GM23338 (cell line): Measurements from ENCODE around the gene MTHFD1L. TPM values are rescaled to one million over a fixed set of nuclear protein-coding genes. Genes with fewer than 3 reads are reported as not detected.

Experiments
- ATAC-seq: fragments of 200-7000 bp; cut with Tn5 transposase; 3 replicates; pipeline ENCODE4 v1.9.1; 2020
- DNase-seq: peaks from one replicate; pipeline ENCODE4 v3.0.0-alpha.2; 2015; ENCODE audit warnings: low spot score
- H2AFZ ChIP-seq: fragments of 200-600 bp; sonication (generic); 2 replicates; pipeline ENCODE4 v1.8.0; 2016; ENCODE audit warnings: antibody characterized with exemption, mild to moderate bottlenecking, moderate library complexity
- H3F3A ChIP-seq: fragments of 200-600 bp; sonication (generic); replicated peaks from 2 replicates; pipeline ENCODE4 v1.8.0; 2017; ENCODE audit warnings: antibody characterized with exemption, mixed run types, low read depth
- H3K27ac ChIP-seq: fragments of 200-600 bp; sonication (generic); 2 replicates; pipeline ENCODE4 v1.6.1; 2016; ENCODE audit warnings: low read depth
- H3K27me3 ChIP-seq: fragments of 200-600 bp; sonication (generic); 2 replicates; pipeline ENCODE4 v1.8.0; 2016; ENCODE audit warnings: mild to moderate bottlenecking, mixed run types, moderate library complexity; ENCODE audit not compliant: insufficient read depth
- H3K36me3 ChIP-seq: fragments of 200-600 bp; sonication (generic); 2 replicates; pipeline ENCODE4 v1.8.0; 2016; ENCODE audit warnings: mild to moderate bottlenecking; ENCODE audit not compliant: insufficient read depth
- H3K4me1 ChIP-seq: fragments of 200-600 bp; sonication (generic); 2 replicates; pipeline ENCODE4 v1.8.0; 2016; ENCODE audit warnings: mild to moderate bottlenecking, moderate library complexity; ENCODE audit not compliant: insufficient read depth
- H3K4me2 ChIP-seq: fragments of 200-600 bp; sonication (generic); 2 replicates; pipeline ENCODE4 v1.7.1; 2017; ENCODE audit warnings: mixed run types
- H3K4me3 ChIP-seq: fragments of 200-600 bp; sonication (generic); 2 replicates; pipeline ENCODE4 v1.6.1; 2016; ENCODE audit warnings: mixed run types
- H3K79me2 ChIP-seq: fragments of 200-600 bp; sonication (generic); replicated peaks from 2 replicates; pipeline ENCODE4 v1.8.0; 2017; ENCODE audit warnings: mild to moderate bottlenecking; ENCODE audit not compliant: insufficient read depth
- H3K9me2 ChIP-seq: fragments of 200-600 bp; sonication (generic); 2 replicates; pipeline ENCODE4 v1.8.0; 2017; ENCODE audit not compliant: insufficient read depth
- H4K20me1 ChIP-seq: fragments of 200-600 bp; sonication (generic); replicated peaks from 2 replicates; pipeline ENCODE4 v1.8.0; 2017; ENCODE audit warnings: mild to moderate bottlenecking; ENCODE audit not compliant: insufficient read depth
- H3K27ac Mint-ChIP-seq: 2 replicates; pipeline ENCODE4 v1.8.0; 2020; ENCODE audit warnings: inconsistent platforms, mild to moderate bottlenecking, moderate library complexity, mixed read lengths
- H3K27me3 Mint-ChIP-seq: 3 replicates; pipeline ENCODE4 v1.8.0; 2022; ENCODE audit warnings: low read depth, mild to moderate bottlenecking, moderate library complexity, mixed read lengths, inconsistent platforms; ENCODE audit not compliant: insufficient read depth, poor library complexity
- H3K36me3 Mint-ChIP-seq: 3 replicates; pipeline ENCODE4 v1.8.0; 2021; ENCODE audit warnings: low read depth, mild to moderate bottlenecking, inconsistent platforms, moderate library complexity, mixed read lengths
- H3K4me1 Mint-ChIP-seq: 3 replicates; pipeline ENCODE4 v1.8.0; 2020; ENCODE audit warnings: mild to moderate bottlenecking, inconsistent platforms, mixed read lengths
- H3K4me3 Mint-ChIP-seq: 3 replicates; pipeline ENCODE4 v1.8.0; 2021; ENCODE audit warnings: moderate library complexity, mild to moderate bottlenecking, inconsistent platforms, mixed read lengths
- H3K9me3 Mint-ChIP-seq: 3 replicates; pipeline ENCODE4 v1.8.0; 2020; ENCODE audit warnings: moderate library complexity, mild to moderate bottlenecking, inconsistent platforms, mixed read lengths
- CREB1 ChIP-seq: fragments of 250-450 bp; sonication (Bioruptor Pico); IDR thresholded peaks from 2 replicates; pipeline ENCODE4 v1.5.0; 2020; ENCODE audit warnings: low read depth, mild to moderate bottlenecking, moderate library complexity
- CTCF ChIP-seq, 2 experiments: fragments of 200-600 bp in 1 of 2; sonication (generic) in 1 of 2; conservative IDR thresholded peaks; 2 replicates each; pipeline versions ENCODE4 v1.5.1 to v1.6.1; 2016 to 2017; ENCODE audit warnings: antibody characterized with exemption in 2 of 2, low read depth in 2 of 2, mild to moderate bottlenecking in 2 of 2, moderate library complexity in 1 of 2
- EZH2 ChIP-seq: fragments of 200-600 bp; sonication (generic); IDR thresholded peaks from one replicate; pipeline ENCODE4 v1.8.0; 2017; ENCODE audit warnings: antibody characterized with exemption, mild to moderate bottlenecking, low read depth; ENCODE audit not compliant: unreplicated experiment
- EZH2phosphoT487 ChIP-seq: fragments of 200-600 bp; sonication (generic); IDR thresholded peaks from one replicate; pipeline ENCODE4 v1.8.1; 2018; ENCODE audit warnings: antibody characterized with exemption; ENCODE audit not compliant: unreplicated experiment
- JUNB ChIP-seq: IDR thresholded peaks from one replicate; pipeline ENCODE4 v1.6.1; 2016; ENCODE audit warnings: antibody characterized with exemption; ENCODE audit not compliant: unreplicated experiment
- NANOG ChIP-seq: IDR thresholded peaks from 2 replicates; pipeline ENCODE4 v1.6.1; 2016; ENCODE audit warnings: antibody characterized with exemption, borderline replicate concordance
- REST ChIP-seq: IDR thresholded peaks from one replicate; pipeline ENCODE4 v1.6.1; 2018; ENCODE audit warnings: antibody characterized with exemption; ENCODE audit not compliant: unreplicated experiment
- STAT1 ChIP-seq: IDR thresholded peaks from one replicate; pipeline ENCODE4 v1.6.1; 2016; ENCODE audit warnings: antibody characterized with exemption; ENCODE audit not compliant: unreplicated experiment
- ZNF114 ChIP-seq: fragments of 250-450 bp; sonication (Bioruptor Pico); IDR thresholded peaks from 2 replicates; pipeline ENCODE4 v1.5.0; 2020; ENCODE audit warnings: mild to moderate bottlenecking, moderate library complexity
- polyA plus RNA-seq: library from polyadenylated mRNA; unstranded; fragments of >200 nt; fragmentation: Nextera tagmentation; extraction: Ambion mirVana; gene quantifications from 2 replicates; pipeline ENCODE4 v1.2.1, GENCODE V29; 2016
- total RNA-seq: library from RNA; depleted of rRNA; stranded (reverse); fragments of >200 nt; shearing (Covaris generic); gene quantifications from 2 replicates; pipeline ENCODE4 v1.2.3, GENCODE V29; 2014

MTHFD1L gene
- total and polyA plus RNA-seq, 2 experiments from 2014 or later = 53.2 to 66.8 TPM

GRCh38 chr6:151060096-151060765 is 194.7 kb downstream of the MTHFD1L start (continued):
- TF ChIP-seq STAT1 (no peak), NANOG (no peak), REST (no peak), ZNF114 (CRISPR knock-in tag) (no peak), EZH2 (no peak), CTCF (conservative IDR thresholded peaks at IDR 0.05; ENCODE audit: low read depth in 2 of 2) (no peak), EZH2phosphoT487 (no peak)

- Histone ChIP-seq H3F3A (no peaks in the 10 kb centered on the region), H2AFZ (no peak overlapping the region), H3K79me2 (no peaks in the 10 kb centered on the region), H3K36me3 (no peaks in the 10 kb centered on the region), H3K27me3 (no peaks in the 10 kb centered on the region), H3K9me2 (no peaks in the 10 kb centered on the region; the same call in 1 of the 2 replicates), H3K27ac (no peak overlapping the region), H3K4me1 (no peaks in the 10 kb centered on the region), H3K4me3 (no peak overlapping the region), H4K20me1 (no peaks in the 10 kb centered on the region), H3K4me2 (no peak overlapping the region)
- no peaks in the 10 kb centered on the region; the same call in 2 of the 3 replicates for H3K9me3 Mint-ChIP-seq
- H3K27me3 Mint-ChIP-seq = peaks cover 9% of the 10 kb centered on the region
- peaks cover 21% of the 10 kb centered on the region for H3K36me3 Mint-ChIP-seq
- no peak overlapping the region for H3K4me3 Mint-ChIP-seq
- no peaks in the 10 kb centered on the region for H3K4me1 Mint-ChIP-seq
- TF ChIP-seq CTCF (conservative IDR thresholded peaks at IDR 0.05; ENCODE audit: low read depth in 2 of 2) (no peak), CREB1 (no peak), JUNB (no peak)
- ATAC-seq (no peak), DNase-seq (no peak)
- H3K27ac Mint-ChIP-seq = peak overlapping the region; percentile 5; the same call in 1 of the 2 replicates
Observed at GRCh38 chr6:151060766-151061531, 195.4 kb downstream of the MTHFD1L start.
